ENCODE data around the gene ZBP1.

The ZBP1 gene

GRCh38 chr20:57598060-57598459, 22.2 kb downstream of the ZBP1 start:
- H3K27ac ChIP-seq (ENCODE audit: insufficient read depth, low read depth, low read length, poor library complexity, severe bottlenecking): no peak overlapping the region
- WGBS, 2 experiments: 9 to 20% methylated on average over 8 to 9 of the region's 10 CpGs
- H3K4me1 ChIP-seq (ENCODE audit: control insufficient read depth, insufficient read depth, low read length): peaks cover 13% of the 10 kb centered on the region
- H3K9me3 ChIP-seq (ENCODE audit: control insufficient read depth, low read length): no peaks in the 10 kb centered on the region
- no peaks in the 10 kb centered on the region for H3K36me3 ChIP-seq (ENCODE audit: control insufficient read depth, insufficient read depth, low read length)
- no peak overlapping the region for H3K4me3 ChIP-seq (ENCODE audit: insufficient read depth, low read depth, low read length)
- H3K27me3 ChIP-seq (ENCODE audit: control insufficient read depth, insufficient read depth, low read length, poor library complexity, severe bottlenecking): no peaks in the 10 kb centered on the region

- Histone ChIP-seq H3K4me3 (ENCODE audit: insufficient read depth, low read depth, low read length) (no peak overlapping the region), H3K27me3 (ENCODE audit: control insufficient read depth, insufficient read depth, low read length, poor library complexity, severe bottlenecking) (no peaks in the 10 kb centered on the region), H3K4me1 (ENCODE audit: control insufficient read depth, insufficient read depth, low read length) (peaks cover 13% of the 10 kb centered on the region), H3K27ac (ENCODE audit: insufficient read depth, low read depth, low read length, poor library complexity, severe bottlenecking) (no peak overlapping the region), H3K9me3 (ENCODE audit: control insufficient read depth, low read length) (no peaks in the 10 kb centered on the region), H3K36me3 (ENCODE audit: control insufficient read depth, insufficient read depth, low read length) (no peaks in the 10 kb centered on the region)
- 24 to 26% methylated on average over 39 of the region's 39 CpGs for WGBS, 2 experiments
These were observed 23.0 kb downstream of the ZBP1 start for GRCh38 chr20:57596998-57597939.

- Histone ChIP-seq H3K36me3 (ENCODE audit: control insufficient read depth, insufficient read depth, low read length) (no peaks in the 10 kb centered on the region), H3K27me3 (ENCODE audit: control insufficient read depth, insufficient read depth, low read length, poor library complexity, severe bottlenecking) (no peaks in the 10 kb centered on the region), H3K9me3 (ENCODE audit: control insufficient read depth, low read length) (no peaks in the 10 kb centered on the region), H3K4me1 (ENCODE audit: control insufficient read depth, insufficient read depth, low read length) (peaks cover 13% of the 10 kb centered on the region), H3K27ac (ENCODE audit: insufficient read depth, low read depth, low read length, poor library complexity, severe bottlenecking) (no peak overlapping the region), H3K4me3 (ENCODE audit: insufficient read depth, low read depth, low read length) (no peak overlapping the region)
- 82 to 83% methylated on average over 11 of the region's 11 CpGs for WGBS, 2 experiments
These were observed 23.9 kb downstream of the ZBP1 start for GRCh38 chr20:57596358-57596757.

- H3K4me3 ChIP-seq (ENCODE audit: insufficient read depth, low read depth, low read length): no peak overlapping the region
- WGBS, 2 experiments: 80 to 81% methylated on average over 25 of the region's 25 CpGs
- no peaks in the 10 kb centered on the region for H3K9me3 ChIP-seq (ENCODE audit: control insufficient read depth, low read length)
- H3K27ac ChIP-seq (ENCODE audit: insufficient read depth, low read depth, low read length, poor library complexity, severe bottlenecking): no peak overlapping the region
- H3K27me3 ChIP-seq (ENCODE audit: control insufficient read depth, insufficient read depth, low read length, poor library complexity, severe bottlenecking): no peaks in the 10 kb centered on the region
- H3K4me1 ChIP-seq (ENCODE audit: control insufficient read depth, insufficient read depth, low read length): peaks cover 13% of the 10 kb centered on the region
- no peaks in the 10 kb centered on the region for H3K36me3 ChIP-seq (ENCODE audit: control insufficient read depth, insufficient read depth, low read length)
These were observed 24.9 kb downstream of the ZBP1 start for GRCh38 chr20:57595041-57596030.

GRCh38 chr20:57594092-57594951, 25.9 kb downstream of the ZBP1 start:
- 45 to 48% methylated on average over 27 of the region's 27 CpGs for WGBS, 2 experiments
- H3K36me3 ChIP-seq (ENCODE audit: control insufficient read depth, insufficient read depth, low read length): no peaks in the 10 kb centered on the region

GRCh38 chr20:57593134-57593886, 26.9 kb downstream of the ZBP1 start:
- Histone ChIP-seq H3K27ac (ENCODE audit: insufficient read depth, low read depth, low read length, poor library complexity, severe bottlenecking) (no peak overlapping the region), H3K4me1 (ENCODE audit: control insufficient read depth, insufficient read depth, low read length) (peaks cover 20% of the 10 kb centered on the region), H3K36me3 (ENCODE audit: control insufficient read depth, insufficient read depth, low read length) (no peaks in the 10 kb centered on the region), H3K27me3 (ENCODE audit: control insufficient read depth, insufficient read depth, low read length, poor library complexity, severe bottlenecking) (no peaks in the 10 kb centered on the region), H3K9me3 (ENCODE audit: control insufficient read depth, low read length) (no peaks in the 10 kb centered on the region), H3K4me3 (ENCODE audit: insufficient read depth, low read depth, low read length) (no peak overlapping the region)
- WGBS, 2 experiments: 82% methylated on average over 17 of the region's 17 CpGs

More at GRCh38 chr20:57594092-57594951, 25.9 kb downstream of the ZBP1 start:
- Histone ChIP-seq H3K27me3 (ENCODE audit: control insufficient read depth, insufficient read depth, low read length, poor library complexity, severe bottlenecking) (no peaks in the 10 kb centered on the region), H3K4me3 (ENCODE audit: insufficient read depth, low read depth, low read length) (no peak overlapping the region), H3K27ac (ENCODE audit: insufficient read depth, low read depth, low read length, poor library complexity, severe bottlenecking) (no peak overlapping the region), H3K4me1 (ENCODE audit: control insufficient read depth, insufficient read depth, low read length) (peaks cover 20% of the 10 kb centered on the region), H3K9me3 (ENCODE audit: control insufficient read depth, low read length) (no peaks in the 10 kb centered on the region)

GRCh38 chr20:57592263-57593092, 27.7 kb downstream of the ZBP1 start:
- no peaks in the 10 kb centered on the region for H3K9me3 ChIP-seq (ENCODE audit: control insufficient read depth, low read length)
- peaks cover 17% of the 10 kb centered on the region for H3K4me1 ChIP-seq (ENCODE audit: control insufficient read depth, insufficient read depth, low read length)
- no peaks in the 10 kb centered on the region for H3K27me3 ChIP-seq (ENCODE audit: control insufficient read depth, insufficient read depth, low read length, poor library complexity, severe bottlenecking)
- 93 to 94% methylated on average over 22 of the region's 22 CpGs for WGBS, 2 experiments
- no peak overlapping the region for H3K27ac ChIP-seq (ENCODE audit: insufficient read depth, low read depth, low read length, poor library complexity, severe bottlenecking)
- no peak overlapping the region for H3K4me3 ChIP-seq (ENCODE audit: insufficient read depth, low read depth, low read length)
- no peaks in the 10 kb centered on the region for H3K36me3 ChIP-seq (ENCODE audit: control insufficient read depth, insufficient read depth, low read length)

- Histone ChIP-seq H3K27ac (ENCODE audit: insufficient read depth, low read depth, low read length, poor library complexity, severe bottlenecking) (no peak overlapping the region), H3K27me3 (ENCODE audit: control insufficient read depth, insufficient read depth, low read length, poor library complexity, severe bottlenecking) (no peaks in the 10 kb centered on the region), H3K36me3 (ENCODE audit: control insufficient read depth, insufficient read depth, low read length) (no peaks in the 10 kb centered on the region), H3K4me1 (ENCODE audit: control insufficient read depth, insufficient read depth, low read length) (peaks cover 17% of the 10 kb centered on the region), H3K4me3 (ENCODE audit: insufficient read depth, low read depth, low read length) (no peak overlapping the region), H3K9me3 (ENCODE audit: control insufficient read depth, low read length) (no peaks in the 10 kb centered on the region)
- 86 to 89% methylated on average over 15 of the region's 15 CpGs for WGBS, 2 experiments
These were observed 28.7 kb downstream of the ZBP1 start for GRCh38 chr20:57591289-57592229.
